Esophagus muscularis mucosa (tissue), 4 donors: ENCODE results near the gene DGUOK. TPM values are rescaled to one million over a fixed set of nuclear protein-coding genes. Genes with fewer than 3 reads are reported as not detected.

Source experiments
- DNase-seq: peaks from one replicate; pipeline ENCODE4 v3.0.0-alpha.2; 2017; ENCODE audit errors: extremely low spot score
- H3K27ac ChIP-seq, 4 donors: fragments of 200-600 bp; sonication (generic); replicated peaks in 1 of 4; 1 replicate in 3 of 4; 2 replicates in 1 of 4; pipeline ENCODE4 v1.5.1; 2016 to 2019; ENCODE audit warnings: mild to moderate bottlenecking in 1 of 4
- H3K27me3 ChIP-seq, 4 donors: fragments of 200-600 bp; sonication (generic); one replicate each; pipeline versions ENCODE4 v1.5.1 to v1.6.0; 2016 to 2019
- H3K36me3 ChIP-seq, 4 donors: fragments of 200-600 bp; sonication (generic); one replicate each; pipeline ENCODE4 v1.5.1; 2016 to 2019
- H3K4me1 ChIP-seq, 4 donors: fragments of 200-600 bp; sonication (generic); one replicate each; pipeline ENCODE4 v1.5.1; 2016 to 2019
- H3K4me3 ChIP-seq, 4 donors: fragments of 200-600 bp; sonication (generic); 1 replicate in 2 of 4; 2 replicates in 2 of 4; pipeline ENCODE4 v1.5.1; 2016 to 2019; ENCODE audit warnings: mild to moderate bottlenecking in 4 of 4, moderate library complexity in 1 of 4
- H3K9me3 ChIP-seq, 4 donors: fragments of 200-600 bp; sonication (generic); 1 replicate in 3 of 4; 2 replicates in 1 of 4; pipeline ENCODE4 v1.5.1; 2016 to 2019
- CTCF ChIP-seq, 3 experiments: fragments of 200-600 bp in 2 of 3; fragments of 450-650 bp in 1 of 3; sonication (generic) in 2 of 3; IDR thresholded peaks; one replicate each; pipeline ENCODE4 v1.5.1; 2017 to 2019; ENCODE audit warnings: antibody characterized with exemption in 3 of 3, mild to moderate bottlenecking in 2 of 3, moderate library complexity in 1 of 3
- EP300 ChIP-seq: sonication (generic); formaldehyde crosslinking; IDR thresholded peaks from one replicate; pipeline ENCODE4 v1.6.1; 2017; ENCODE audit warnings: antibody characterized with exemption
- POLR2A ChIP-seq: fragments of 450-650 bp; IDR thresholded peaks from one replicate; pipeline ENCODE4 v1.6.1; 2017; ENCODE audit warnings: antibody characterized with exemption, moderate library complexity, mild to moderate bottlenecking, low read depth
- POLR2AphosphoS5 ChIP-seq, 2 donors: sonication (generic); formaldehyde crosslinking; IDR thresholded peaks; one replicate each; pipeline ENCODE4 v1.6.1; 2017; ENCODE audit warnings: antibody characterized with exemption in 2 of 2
- WGBS: methylation state at CpG from one replicate; pipeline ENCODE4 v1.1.5; 2018; 5-methylcytosine and 5-hydroxymethylcytosine counted together
- intact Hi-C: fragments of 100-400 bp; cut with DNase I; formaldehyde crosslinking; loops from one replicate; pipeline ENCODE4 v1.15.1; 2023
- total RNA-seq, 4 donors: library from RNA; depleted of rRNA; stranded (reverse); fragments of >200 nt; gene quantifications; one replicate each; pipeline versions ENCODE4 v1.1.0 to v1.2.1, GENCODE V29; 2016

DGUOK gene
- total RNA-seq, 4 donors from 2014 or later, result 31.6 to 50.7 (median 36.6) TPM

GRCh38 chr2:73989972-73990371, 63.3 kb downstream of the DGUOK start:
- 96% methylated on average over 2 of the region's 2 CpGs for WGBS
- intact Hi-C loops, result loop anchor here (5.0 to 10.0 kb wide), 2 partner anchors 63 to 165 kb away; partner anchors contain the start of genes DGUOK and STAMBP

GRCh38 chr2:73990531-73990930, 63.9 kb downstream of the DGUOK start:
- Histone ChIP-seq H3K27me3 (no peaks in the 10 kb centered on the region), H3K4me3 (no peak overlapping the region), H3K27ac (no peak overlapping the region), H3K36me3 (peaks cover 0 to 4% (median 0%) of the 10 kb centered on the region in 4 donors), H3K9me3 (no peaks in the 10 kb centered on the region), H3K4me1 (peaks cover 29 to 33% (median 31%) of the 10 kb centered on the region in 4 donors)
- no peak for DNase-seq
- 82% methylated on average over 1 of the region's 1 CpG for WGBS
- intact Hi-C loops, result no loop called here
- TF ChIP-seq CTCF (IDR thresholded peaks at IDR 0.05), result no peak
- no peak for TF ChIP-seq POLR2AphosphoS5 (IDR thresholded peaks at IDR 0.05)

More at GRCh38 chr2:73989972-73990371, 63.3 kb downstream of the DGUOK start:
- H3K36me3 ChIP-seq, result peaks cover 0 to 4% (median 0%) of the 10 kb centered on the region in 4 donors
- H3K9me3 ChIP-seq, result no peaks in the 10 kb centered on the region
- no peak overlapping the region for H3K27ac ChIP-seq
- peaks cover 29 to 34% (median 32%) of the 10 kb centered on the region in 4 donors for H3K4me1 ChIP-seq
- H3K27me3 ChIP-seq, result no peaks in the 10 kb centered on the region
- TF ChIP-seq POLR2AphosphoS5 (IDR thresholded peaks at IDR 0.05) (no peak), EP300 (no peak), POLR2A (no peak), CTCF (IDR thresholded peaks at IDR 0.05) (no peak)
- no peak for DNase-seq
- no peak overlapping the region for H3K4me3 ChIP-seq

GRCh38 chr2:73992036-73992435, 65.4 kb downstream of the DGUOK start:
- Histone ChIP-seq H3K4me1 (peaks cover 14 to 19% (median 18%) of the 10 kb centered on the region in 4 donors), H3K36me3 (peaks cover 0 to 4% (median 0%) of the 10 kb centered on the region in 4 donors), H3K9me3 (no peaks in the 10 kb centered on the region), H3K27ac (no peak overlapping the region), H3K4me3 (no peak overlapping the region), H3K27me3 (no peaks in the 10 kb centered on the region)
- no peak for DNase-seq
- TF ChIP-seq POLR2AphosphoS5 (IDR thresholded peaks at IDR 0.05), result no peak
- no peak for TF ChIP-seq CTCF (IDR thresholded peaks at IDR 0.05)
- TF ChIP-seq EP300, result no peak
- TF ChIP-seq POLR2A, result no peak
- intact Hi-C loops, result no loop called here
- 100% methylated on average over 4 of the region's 4 CpGs for WGBS

GRCh38 chr2:73993376-73993775, 66.7 kb downstream of the DGUOK start:
- no peak overlapping the region for H3K4me3 ChIP-seq
- H3K9me3 ChIP-seq, result no peaks in the 10 kb centered on the region
- peaks cover 1 to 6% (median 4%) of the 10 kb centered on the region in 4 donors for H3K4me1 ChIP-seq
- H3K27ac ChIP-seq, result no peak overlapping the region
- DNase-seq, result no peak
- H3K27me3 ChIP-seq, result no peaks in the 10 kb centered on the region
- 71% methylated on average over 3 of the region's 3 CpGs for WGBS
- TF ChIP-seq CTCF (IDR thresholded peaks at IDR 0.05) (no peak), EP300 (no peak), POLR2AphosphoS5 (IDR thresholded peaks at IDR 0.05) (no peak), POLR2A (no peak)
- peaks cover 0 to 4% (median 0%) of the 10 kb centered on the region in 4 donors for H3K36me3 ChIP-seq
- intact Hi-C loops, result no loop called here

- Histone ChIP-seq H3K36me3 (peaks cover 0 to 4% (median 0%) of the 10 kb centered on the region in 4 donors), H3K27ac (no peak overlapping the region), H3K4me3 (no peak overlapping the region), H3K4me1 (peaks cover 0 to 4% (median 2%) of the 10 kb centered on the region in 4 donors), H3K27me3 (no peaks in the 10 kb centered on the region), H3K9me3 (no peaks in the 10 kb centered on the region)
- 83% methylated on average over 4 of the region's 4 CpGs for WGBS
- intact Hi-C loops, result no loop called here
- no peak for DNase-seq
- no peak for TF ChIP-seq POLR2A
- TF ChIP-seq POLR2AphosphoS5 (IDR thresholded peaks at IDR 0.05), result no peak
These were observed 67.1 kb downstream of the DGUOK start for GRCh38 chr2:73993778-73994177.
